Nephron (organoid): Measurements from ENCODE around the gene CPT1A.

Source experiments
- H3K27ac Mint-ChIP-seq, 3 experiments: 2 replicates each; pipeline ENCODE4 v1.8.0; 2020; ENCODE audit warnings: mixed read lengths in 3 of 3, mild to moderate bottlenecking in 2 of 3, moderate library complexity in 1 of 3
- H3K27me3 Mint-ChIP-seq: 2 replicates; pipeline ENCODE4 v1.8.0; 2021; ENCODE audit warnings: low read depth, mild to moderate bottlenecking, moderate library complexity, mixed read lengths
- H3K36me3 Mint-ChIP-seq: 2 replicates; pipeline ENCODE4 v1.8.0; 2020; ENCODE audit warnings: low read depth, mixed read lengths
- H3K4me1 Mint-ChIP-seq: 2 replicates; pipeline ENCODE4 v1.8.0; 2020; ENCODE audit warnings: mixed read lengths
- H3K4me3 Mint-ChIP-seq, 3 experiments: 2 replicates each; pipeline ENCODE4 v1.8.0; 2020; ENCODE audit warnings: mild to moderate bottlenecking in 3 of 3, mixed read lengths in 3 of 3, moderate library complexity in 2 of 3
- H3K9me3 Mint-ChIP-seq: 2 replicates; pipeline ENCODE4 v1.8.0; 2020; ENCODE audit warnings: mixed read lengths
- TF ChIP-seq, protein P1 (sequence below), 3 experiments: fragments of 200-600 bp; sonication (generic); IDR thresholded peaks; one replicate each; pipeline ENCODE4 v1.5.0; 2021; ENCODE audit warnings: antibody characterized with exemption in 3 of 3; ENCODE audit not compliant: unreplicated experiment in 3 of 3

Gene CPT1A

DNA sequence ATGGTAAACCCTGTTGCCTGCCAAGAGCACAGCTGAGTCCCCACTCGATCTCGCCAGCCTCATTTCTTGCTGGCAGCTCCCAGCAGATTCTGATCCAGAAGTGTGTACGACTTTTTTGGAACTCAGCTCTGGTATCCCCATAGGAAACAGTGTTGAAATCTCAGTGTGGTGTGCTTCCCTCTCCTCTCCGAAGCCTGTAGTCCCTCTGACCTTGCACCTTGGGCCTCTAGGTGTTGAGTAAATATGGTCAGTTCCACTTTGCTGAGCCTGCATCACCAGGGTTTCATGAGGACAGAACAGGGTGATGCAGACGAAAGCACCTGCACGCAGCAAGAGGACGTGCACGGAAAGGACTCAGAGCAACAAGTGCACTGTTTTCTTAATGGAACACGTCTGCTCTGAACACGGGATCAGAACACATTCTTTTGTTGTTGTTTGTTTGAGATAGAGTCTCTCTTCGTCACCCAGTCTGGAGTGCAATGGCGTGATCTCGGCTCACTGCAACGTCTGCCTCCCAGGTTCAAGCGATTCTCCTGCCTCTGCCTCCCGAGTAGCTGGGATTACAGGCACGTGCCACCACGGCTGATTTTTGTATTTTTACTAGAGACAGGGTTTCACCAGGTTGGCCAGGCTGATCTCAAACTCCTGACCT is 3.8 kb upstream of the CPT1A start:
- TF ChIP-seq, protein P1, sequence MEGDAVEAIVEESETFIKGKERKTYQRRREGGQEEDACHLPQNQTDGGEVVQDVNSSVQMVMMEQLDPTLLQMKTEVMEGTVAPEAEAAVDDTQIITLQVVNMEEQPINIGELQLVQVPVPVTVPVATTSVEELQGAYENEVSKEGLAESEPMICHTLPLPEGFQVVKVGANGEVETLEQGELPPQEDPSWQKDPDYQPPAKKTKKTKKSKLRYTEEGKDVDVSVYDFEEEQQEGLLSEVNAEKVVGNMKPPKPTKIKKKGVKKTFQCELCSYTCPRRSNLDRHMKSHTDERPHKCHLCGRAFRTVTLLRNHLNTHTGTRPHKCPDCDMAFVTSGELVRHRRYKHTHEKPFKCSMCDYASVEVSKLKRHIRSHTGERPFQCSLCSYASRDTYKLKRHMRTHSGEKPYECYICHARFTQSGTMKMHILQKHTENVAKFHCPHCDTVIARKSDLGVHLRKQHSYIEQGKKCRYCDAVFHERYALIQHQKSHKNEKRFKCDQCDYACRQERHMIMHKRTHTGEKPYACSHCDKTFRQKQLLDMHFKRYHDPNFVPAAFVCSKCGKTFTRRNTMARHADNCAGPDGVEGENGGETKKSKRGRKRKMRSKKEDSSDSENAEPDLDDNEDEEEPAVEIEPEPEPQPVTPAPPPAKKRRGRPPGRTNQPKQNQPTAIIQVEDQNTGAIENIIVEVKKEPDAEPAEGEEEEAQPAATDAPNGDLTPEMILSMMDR (IDR thresholded peaks at IDR 0.05; ENCODE audit: unreplicated experiment in 3 of 3) = no peak
- H3K4me1 Mint-ChIP-seq = peaks cover 24% of the 10 kb centered on the region
- H3K27me3 Mint-ChIP-seq = peaks cover 77% of the 10 kb centered on the region
- peak overlapping the region in 1 of 3 experiments; percentile 27 for H3K27ac Mint-ChIP-seq
- no peaks in the 10 kb centered on the region for H3K9me3 Mint-ChIP-seq
- H3K36me3 Mint-ChIP-seq = no peaks in the 10 kb centered on the region
- H3K4me3 Mint-ChIP-seq = peak overlapping the region; percentile 28 to 69 (median 55)

DNA sequence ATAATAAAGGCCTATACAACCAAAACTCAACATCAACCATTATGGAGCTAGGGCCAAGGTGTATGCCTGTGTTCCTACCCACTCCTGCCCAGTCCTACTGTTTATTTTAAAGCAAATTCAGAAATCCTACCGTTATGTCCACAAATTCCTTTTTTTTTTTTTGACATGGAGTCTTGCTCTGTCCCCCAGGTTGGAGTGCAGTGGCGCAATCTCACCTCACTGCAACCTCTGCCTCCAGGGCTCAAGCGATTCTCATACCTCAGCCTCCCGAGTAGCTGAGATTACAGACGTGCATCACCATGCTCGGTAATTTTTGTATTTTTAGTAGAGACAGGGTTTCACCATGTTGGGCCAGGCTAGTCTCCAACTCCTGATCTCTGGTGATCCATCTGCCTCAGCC is 3.1 kb upstream of the CPT1A start:
- peak overlapping the region; percentile 55 to 69 (median 63) for H3K4me3 Mint-ChIP-seq
- H3K27me3 Mint-ChIP-seq = peaks cover 72% of the 10 kb centered on the region
- H3K9me3 Mint-ChIP-seq = no peaks in the 10 kb centered on the region
- no peak overlapping the region for H3K27ac Mint-ChIP-seq
- no peaks in the 10 kb centered on the region for H3K36me3 Mint-ChIP-seq
- H3K4me1 Mint-ChIP-seq = peaks cover 31% of the 10 kb centered on the region
- TF ChIP-seq, protein P1 (IDR thresholded peaks at IDR 0.05; ENCODE audit: unreplicated experiment in 3 of 3) = no peak

DNA sequence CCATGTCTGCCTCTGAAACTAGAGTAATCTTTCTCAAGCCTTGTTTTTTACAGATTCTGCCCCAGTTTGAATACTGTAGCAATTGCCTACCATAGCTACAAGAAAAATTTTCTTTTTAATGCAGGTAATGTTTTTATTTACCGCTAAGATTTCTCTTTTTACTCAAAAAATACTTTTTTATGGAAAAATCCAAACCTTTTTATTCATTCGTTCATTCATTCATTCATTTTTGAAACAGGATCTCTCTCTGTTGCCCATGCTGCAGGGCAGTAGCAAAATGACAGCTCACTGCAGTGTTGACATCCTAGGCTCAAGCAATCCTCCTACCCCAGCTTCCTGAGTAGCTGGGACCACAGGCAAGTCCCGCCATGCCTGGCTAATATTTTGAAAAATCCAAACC is 2.7 kb upstream of the CPT1A start:
- H3K4me3 Mint-ChIP-seq = peak overlapping the region; percentile 51 to 69 (median 55)
- H3K27ac Mint-ChIP-seq = no peak overlapping the region
- peaks cover 35% of the 10 kb centered on the region for H3K4me1 Mint-ChIP-seq
- no peaks in the 10 kb centered on the region for H3K9me3 Mint-ChIP-seq
- peaks cover 76% of the 10 kb centered on the region for H3K27me3 Mint-ChIP-seq
- TF ChIP-seq, protein P1 (IDR thresholded peaks at IDR 0.05; ENCODE audit: unreplicated experiment in 3 of 3) = no peak
- H3K36me3 Mint-ChIP-seq = no peaks in the 10 kb centered on the region

DNA sequence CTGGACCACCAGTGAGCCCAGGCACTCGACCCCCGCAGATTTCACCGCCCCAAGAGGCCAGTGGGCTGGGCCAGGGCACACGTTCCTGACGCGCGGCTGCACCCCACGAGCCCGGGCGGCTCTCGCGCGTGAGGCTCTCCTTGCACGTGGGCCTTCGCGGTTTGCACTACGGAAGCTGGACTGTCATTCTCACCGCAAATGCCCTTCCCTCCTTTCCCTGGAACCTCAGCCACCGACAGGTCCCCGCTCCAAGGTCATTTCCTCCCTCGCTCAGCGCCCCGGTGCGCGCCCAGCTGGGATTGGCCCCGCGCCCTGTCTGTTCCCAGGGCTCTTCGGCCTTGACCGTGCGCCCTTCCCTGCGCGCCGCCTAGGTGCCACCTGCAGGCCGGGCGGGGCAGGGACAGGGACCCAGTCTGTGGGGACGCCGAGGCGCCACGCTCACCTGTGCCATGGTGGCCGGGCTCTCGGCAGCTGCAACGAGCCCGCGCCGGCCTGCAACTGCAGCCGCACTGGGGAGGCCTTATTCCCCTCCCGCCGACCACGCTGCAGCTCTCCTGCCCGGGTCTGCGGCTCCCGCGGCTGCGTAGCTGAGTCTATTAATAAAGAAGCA is 2.1 kb upstream of the CPT1A start:
- TF ChIP-seq, protein P1 (IDR thresholded peaks at IDR 0.05; ENCODE audit: unreplicated experiment in 3 of 3) = peak; percentile 25 to 49 (median 45)
- H3K27me3 Mint-ChIP-seq = peaks cover 75% of the 10 kb centered on the region
- H3K36me3 Mint-ChIP-seq = no peaks in the 10 kb centered on the region
- H3K27ac Mint-ChIP-seq = no peak overlapping the region
- peak overlapping the region; percentile 69 to 90 (median 88) for H3K4me3 Mint-ChIP-seq
- no peaks in the 10 kb centered on the region for H3K9me3 Mint-ChIP-seq
- H3K4me1 Mint-ChIP-seq = peaks cover 41% of the 10 kb centered on the region

DNA sequence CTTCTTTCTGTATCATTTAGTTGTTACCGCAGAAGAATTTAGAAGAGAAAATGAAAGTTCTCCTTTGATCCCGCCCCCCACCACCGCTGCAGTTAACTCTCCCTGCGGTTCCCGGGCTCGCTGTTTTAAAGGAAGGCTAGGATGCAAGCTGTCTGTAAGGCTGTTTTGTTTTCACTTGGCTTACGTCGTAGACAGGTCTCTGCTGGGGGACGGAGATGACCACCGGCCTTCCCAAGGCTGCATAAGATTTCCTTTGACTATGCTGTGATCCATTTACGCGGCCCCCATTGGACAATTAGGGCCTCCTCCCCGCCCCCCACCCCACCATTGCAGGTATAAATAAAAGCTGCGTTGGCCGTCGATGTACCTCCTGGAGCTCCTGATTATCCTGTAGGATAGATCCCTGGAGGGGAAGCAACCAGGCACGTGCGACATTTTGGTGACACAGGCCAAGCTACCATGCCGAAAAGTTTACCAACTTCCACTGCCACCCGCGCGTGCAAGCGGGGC is 1.4 kb upstream of the CPT1A start:
- Mint-ChIP-seq H3K27ac (peak overlapping the region; percentile 74 to 86 (median 80)), H3K36me3 (no peaks in the 10 kb centered on the region), H3K4me3 (peak overlapping the region; percentile 76 to 90 (median 88)), H3K4me1 (peaks cover 44% of the 10 kb centered on the region), H3K9me3 (no peaks in the 10 kb centered on the region), H3K27me3 (peaks cover 68% of the 10 kb centered on the region)
- TF ChIP-seq, protein P1 (IDR thresholded peaks at IDR 0.05; ENCODE audit: unreplicated experiment in 3 of 3) = no peak
